GM19025 (cell line): ENCODE measurements around the gene SLAMF6.

ENCODE experiments used
- ATAC-seq: cut with Tn5 transposase; IDR thresholded peaks from one replicate; pipeline ENCODE4 v1.9.1; 2021; ENCODE audit warnings: mild to moderate bottlenecking, low read depth, moderate library complexity; ENCODE audit not compliant: unreplicated experiment

The SLAMF6 gene

DNA sequence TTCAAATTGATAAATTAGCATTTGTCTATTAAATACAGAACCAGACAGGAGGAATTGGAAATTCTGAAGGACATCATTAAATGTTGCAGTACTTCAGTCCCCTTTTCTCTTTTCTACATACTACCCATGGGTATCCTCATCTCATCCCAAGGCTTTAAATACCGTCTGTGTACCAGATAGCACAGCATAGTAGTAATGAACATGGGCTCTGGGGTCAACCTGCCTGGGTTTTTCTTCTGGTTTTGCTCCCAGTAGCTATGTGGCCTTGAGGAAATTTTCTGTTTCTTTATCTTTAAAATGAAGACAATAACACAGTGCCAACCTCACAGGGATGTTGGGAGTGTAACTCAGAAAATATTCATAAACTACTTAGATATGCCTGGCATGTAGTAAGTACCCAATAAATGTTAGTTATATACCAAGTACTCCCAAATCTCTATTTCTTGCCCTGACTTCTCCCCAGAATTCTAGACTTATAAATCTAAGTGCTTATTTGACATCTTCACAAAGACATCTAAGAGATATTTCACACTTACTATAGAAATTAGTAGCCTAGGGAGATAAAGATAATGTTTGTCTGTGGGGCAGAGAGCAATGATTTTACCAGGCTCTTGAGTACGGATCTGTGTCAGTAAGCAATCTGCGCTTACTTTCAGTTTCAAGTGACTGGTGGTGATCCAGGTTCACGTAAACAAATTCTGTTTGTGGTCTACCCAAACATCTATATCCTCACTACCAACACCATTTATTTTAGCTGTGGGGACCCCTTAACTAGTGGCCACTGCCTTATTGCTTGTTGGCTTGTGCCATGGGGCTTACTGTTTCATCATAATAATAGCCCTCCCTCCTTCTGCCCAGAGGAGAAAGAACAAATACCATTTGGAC, 85.4 kb downstream of the SLAMF6 start:
- ATAC-seq, result peak; percentile 90

DNA sequence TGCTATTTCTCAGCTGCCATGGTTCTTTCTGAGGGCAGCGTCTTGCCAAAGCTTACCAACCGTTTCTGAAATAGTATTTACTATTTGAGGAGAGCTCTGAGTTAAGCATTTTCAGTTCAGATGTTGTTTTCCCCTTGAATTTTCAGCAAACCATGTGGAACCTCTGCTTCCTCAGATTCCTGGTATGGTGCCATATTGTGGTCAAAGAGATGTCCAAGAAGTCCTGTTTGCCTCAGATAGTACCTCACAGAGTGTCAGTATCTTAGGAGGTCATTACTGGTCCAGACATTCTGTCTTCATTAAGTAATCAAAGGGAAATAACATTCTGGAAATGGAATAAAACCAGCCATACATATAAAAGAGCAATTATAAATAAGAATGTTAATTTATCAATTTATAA, 86.1 kb downstream of the SLAMF6 start:
- no peak for ATAC-seq
